Measurements from ENCODE around the gene CCDC51.

- TF ChIP-seq FIP1L1 (IDR thresholded peaks at IDR 0.05; ENCODE audit: low read depth, low read length, poor library complexity, severe bottlenecking) (no peak), SREBF2 (CRISPR knock-in tag; IDR thresholded peaks at IDR 0.05) (no peak), GTF3C2 (IDR thresholded peaks at IDR 0.05; ENCODE audit: borderline replicate concordance, extremely low read depth, insufficient read length) (no peak), POLR2A (conservative IDR thresholded peaks at IDR 0.05) (no peak), MAFF (IDR thresholded peaks at IDR 0.05; ENCODE audit: low read length) (no peak), CTCF (IDR thresholded peaks at IDR 0.05 in 2 of 3, conservative IDR thresholded peaks at IDR 0.05 in 1 of 3; ENCODE audit: insufficient read depth in 2 of 3, low read depth in 1 of 3, low read length in 3 of 3) (no peak), ZNF77 (CRISPR knock-in tag; IDR thresholded peaks at IDR 0.05) (no peak), USF1 (CRISPR knock-in tag; IDR thresholded peaks at IDR 0.05) (no peak)
Observed at GRCh38 chr3:48463703-48464102, 23.8 kb upstream of the CCDC51 start.

Data from K562 (cell line).